Right lobe of liver (tissue), 6 donors: ENCODE results near the gene CLDN14. TPM values are rescaled to one million over a fixed set of nuclear protein-coding genes. Genes with fewer than 3 reads are reported as not detected.

Source experiments
- ATAC-seq, 4 donors: fragments of 200-7000 bp; cut with Tn5 transposase; one replicate each; pipeline ENCODE4 v1.9.1; 2020; ENCODE audit warnings: mild to moderate bottlenecking in 4 of 4, moderate library complexity in 4 of 4
- DNase-seq, 3 donors: peaks; one replicate each; pipeline ENCODE4 v3.0.0-alpha.2; 2020
- H3K27ac ChIP-seq, 3 donors: fragments of 200-600 bp; one replicate each; pipeline ENCODE4 v1.8.0; 2022
- H3K27me3 ChIP-seq, 2 donors: fragments of 200-600 bp; one replicate each; pipeline ENCODE4 v1.8.0; 2022
- H3K36me3 ChIP-seq, 4 donors: fragments of 200-600 bp; sonication (generic) in 1 of 4; one replicate each; pipeline versions ENCODE4 v1.5.1 to v1.8.0; 2017 to 2022; ENCODE audit warnings: control low read depth in 1 of 4
- H3K4me1 ChIP-seq, 4 donors: fragments of 200-600 bp; sonication (generic) in 1 of 4; one replicate each; pipeline versions ENCODE4 v1.5.1 to v1.8.0; 2017 to 2022; ENCODE audit warnings: control low read depth in 1 of 4
- H3K4me3 ChIP-seq, 3 donors: fragments of 200-600 bp; one replicate each; pipeline ENCODE4 v1.8.0; 2022
- H3K9me3 ChIP-seq, 4 donors: fragments of 200-600 bp; sonication (generic) in 1 of 4; one replicate each; pipeline versions ENCODE4 v1.5.1 to v1.8.0; 2017 to 2022; ENCODE audit warnings: control low read depth in 1 of 4
- POLR2A ChIP-seq: fragments of 450-650 bp; IDR thresholded peaks from one replicate; pipeline ENCODE4 v1.6.1; 2017; ENCODE audit warnings: antibody characterized with exemption, mild to moderate bottlenecking
- WGBS: methylation state at CpG from one replicate; pipeline ENCODE4 v1.1.6; 2018; ENCODE audit warnings: low coverage, low lambda C conversion rate; ENCODE audit not compliant: insufficient coverage; ENCODE audit errors: missing lambda C conversion rate; 5-methylcytosine and 5-hydroxymethylcytosine counted together
- intact Hi-C, 2 donors: fragments of 100-400 bp; cut with DNase I; formaldehyde crosslinking; loops; one replicate each; pipeline versions ENCODE4 v1.11.2 to v1.14.1; 2022
- total RNA-seq, 6 experiments: library from RNA; depleted of rRNA in 2 of 6; stranded (reverse); fragments of >200 nt in 2 of 6; fragmentation: NEBNext Ultra II Directional in 3 of 6; extraction: Animal tissue kit (Norgen Biotek cat#: 25700) in 3 of 6; gene quantifications; one replicate each; pipeline versions ENCODE4 v1.1.0 to v1.2.4, GENCODE V29; 2016 to 2023
- TF ChIP-seq, protein P1 (sequence below), 4 donors: fragments of 200-600 bp in 3 of 4; fragments of 450-650 bp in 1 of 4; IDR thresholded peaks; one replicate each; pipeline versions ENCODE4 v1.5.1 to v1.8.0; 2016 to 2022; ENCODE audit warnings: antibody characterized with exemption in 4 of 4, mild to moderate bottlenecking in 2 of 4
- donor health status: DM: no; HTN: yes; CAD: no.
- donor health status: DM: no; HTN: no; CAD: no.
- donor health status: DM: no; HTN: no; CAD: no.
- donor health status: DM: no; HTN: yes; CAD: no.
- donor health status: DM: no; HTN: yes; CAD: no.

The CLDN14 gene
- total RNA-seq, 6 experiments from 2014 or later = 9.3 to 16.7 (median 13.0) TPM

- intact Hi-C loops = no loop called here
- no peaks in the 10 kb centered on the region for H3K27me3 ChIP-seq
- no peak overlapping the region for H3K27ac ChIP-seq
- ATAC-seq = no peak
- no peak overlapping the region for H3K4me3 ChIP-seq
- DNase-seq = no peak
- 64% methylated on average over 2 of the region's 2 CpGs for WGBS
- H3K36me3 ChIP-seq = no peaks in the 10 kb centered on the region
- no peak for TF ChIP-seq POLR2A
- TF ChIP-seq, protein P1, sequence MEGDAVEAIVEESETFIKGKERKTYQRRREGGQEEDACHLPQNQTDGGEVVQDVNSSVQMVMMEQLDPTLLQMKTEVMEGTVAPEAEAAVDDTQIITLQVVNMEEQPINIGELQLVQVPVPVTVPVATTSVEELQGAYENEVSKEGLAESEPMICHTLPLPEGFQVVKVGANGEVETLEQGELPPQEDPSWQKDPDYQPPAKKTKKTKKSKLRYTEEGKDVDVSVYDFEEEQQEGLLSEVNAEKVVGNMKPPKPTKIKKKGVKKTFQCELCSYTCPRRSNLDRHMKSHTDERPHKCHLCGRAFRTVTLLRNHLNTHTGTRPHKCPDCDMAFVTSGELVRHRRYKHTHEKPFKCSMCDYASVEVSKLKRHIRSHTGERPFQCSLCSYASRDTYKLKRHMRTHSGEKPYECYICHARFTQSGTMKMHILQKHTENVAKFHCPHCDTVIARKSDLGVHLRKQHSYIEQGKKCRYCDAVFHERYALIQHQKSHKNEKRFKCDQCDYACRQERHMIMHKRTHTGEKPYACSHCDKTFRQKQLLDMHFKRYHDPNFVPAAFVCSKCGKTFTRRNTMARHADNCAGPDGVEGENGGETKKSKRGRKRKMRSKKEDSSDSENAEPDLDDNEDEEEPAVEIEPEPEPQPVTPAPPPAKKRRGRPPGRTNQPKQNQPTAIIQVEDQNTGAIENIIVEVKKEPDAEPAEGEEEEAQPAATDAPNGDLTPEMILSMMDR (IDR thresholded peaks at IDR 0.05) = no peak
- no peaks in the 10 kb centered on the region for H3K9me3 ChIP-seq
- peaks cover 0 to 4% (median 0%) of the 10 kb centered on the region in 4 donors for H3K4me1 ChIP-seq
Measured at GRCh38 chr21:36450511-36450910, 29.4 kb downstream of the CLDN14 start.

DNA sequence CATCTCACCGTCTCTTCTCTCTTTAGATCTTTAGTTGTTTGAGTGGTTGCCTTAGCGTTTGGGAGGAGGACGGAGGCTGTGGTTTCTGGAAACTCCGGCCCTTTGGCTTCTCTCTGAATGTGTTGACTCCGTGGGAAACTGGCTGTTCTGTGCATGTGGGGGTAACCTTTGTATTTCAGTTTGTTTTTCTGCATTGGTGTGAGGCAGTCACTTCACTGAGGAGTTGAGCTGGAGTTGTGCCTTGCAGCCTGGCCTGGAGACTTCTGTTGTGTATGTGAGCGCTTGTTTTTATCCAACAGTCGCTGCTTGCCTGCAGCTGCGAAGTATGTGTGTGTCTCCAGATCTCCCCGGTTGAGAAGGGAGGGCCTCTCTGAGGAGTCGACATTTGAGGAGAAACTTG lies 33.6 kb downstream of the CLDN14 start:
- no peaks in the 10 kb centered on the region for H3K36me3 ChIP-seq
- intact Hi-C loops = no loop called here
- H3K4me1 ChIP-seq = no peaks in the 10 kb centered on the region
- H3K27me3 ChIP-seq = no peaks in the 10 kb centered on the region
- no peak overlapping the region for H3K4me3 ChIP-seq
- no peak for ATAC-seq
- 69% methylated on average over 9 of the region's 10 CpGs for WGBS
- no peak for DNase-seq
- H3K27ac ChIP-seq = no peak overlapping the region
- TF ChIP-seq, protein P1 (IDR thresholded peaks at IDR 0.05) = no peak
- TF ChIP-seq POLR2A = no peak
- no peaks in the 10 kb centered on the region for H3K9me3 ChIP-seq

DNA sequence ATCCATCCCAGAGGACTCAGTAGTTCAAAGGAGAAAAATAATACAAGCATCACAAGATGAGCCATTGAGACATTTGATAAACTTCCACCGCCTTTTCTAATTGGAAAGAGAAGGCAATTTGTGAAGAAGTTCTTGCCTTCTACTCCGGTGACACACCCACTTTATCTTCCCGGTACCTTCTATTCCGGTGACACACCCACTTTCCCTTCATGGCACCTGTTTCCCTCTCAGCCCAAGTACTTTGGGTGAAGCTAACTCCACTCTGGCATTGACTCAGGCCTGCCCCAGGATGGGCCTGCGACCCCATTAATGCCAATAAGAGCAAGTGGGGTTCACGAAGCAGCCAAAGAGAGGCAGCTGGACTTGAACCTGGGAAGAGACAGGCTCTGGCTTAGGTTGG lies 38.2 kb downstream of the CLDN14 start:
- no peaks in the 10 kb centered on the region for H3K36me3 ChIP-seq
- H3K4me1 ChIP-seq = no peaks in the 10 kb centered on the region
- TF ChIP-seq, protein P1 (IDR thresholded peaks at IDR 0.05) = no peak
- no peak overlapping the region for H3K4me3 ChIP-seq
- H3K27me3 ChIP-seq = no peaks in the 10 kb centered on the region
- no peak for ATAC-seq
- no peaks in the 10 kb centered on the region for H3K9me3 ChIP-seq
- DNase-seq = no peak
- intact Hi-C loops = no loop called here
- 93% methylated on average over 5 of the region's 6 CpGs for WGBS
- no peak overlapping the region for H3K27ac ChIP-seq

- intact Hi-C loops = no loop called here
- 14% methylated on average over 6 of the region's 6 CpGs for WGBS
- Histone ChIP-seq H3K27ac (no peak overlapping the region), H3K4me3 (no peak overlapping the region), H3K4me1 (no peaks in the 10 kb centered on the region), H3K9me3 (no peaks in the 10 kb centered on the region), H3K27me3 (no peaks in the 10 kb centered on the region), H3K36me3 (no peaks in the 10 kb centered on the region)
- DNase-seq (peak in 1 of 3 donors; percentile 4), ATAC-seq (peak in 3 of 4 donors; percentile 16 to 79 (median 52))
- no peak for TF ChIP-seq POLR2A
- TF ChIP-seq, protein P1 (IDR thresholded peaks at IDR 0.05) = no peak
Measured at GRCh38 chr21:36437745-36438128, 42.2 kb downstream of the CLDN14 start.
